Gastroesophageal sphincter (tissue), 3 donors: ENCODE results near the gene MAP3K13.

Source experiments
- EP300 ChIP-seq: sonication (generic); formaldehyde crosslinking; IDR thresholded peaks from one replicate; pipeline ENCODE4 v1.6.1; 2017; ENCODE audit warnings: antibody characterized with exemption, mild to moderate bottlenecking
- POLR2A ChIP-seq, 2 donors: fragments of 450-650 bp; IDR thresholded peaks; one replicate each; pipeline ENCODE4 v1.6.1; 2017; ENCODE audit warnings: antibody characterized with exemption in 2 of 2, mild to moderate bottlenecking in 2 of 2, moderate library complexity in 1 of 2
- POLR2AphosphoS5 ChIP-seq: sonication (generic); formaldehyde crosslinking; IDR thresholded peaks from one replicate; pipeline ENCODE4 v1.6.1; 2017; ENCODE audit warnings: antibody characterized with exemption
- TF ChIP-seq, protein P1 (sequence below), 4 experiments: fragments of 200-600 bp in 2 of 4; fragments of 450-650 bp in 2 of 4; sonication (generic) in 1 of 4; IDR thresholded peaks; one replicate each; pipeline ENCODE4 v1.5.1; 2017 to 2019; ENCODE audit warnings: antibody characterized with exemption in 4 of 4, mild to moderate bottlenecking in 2 of 4, moderate library complexity in 2 of 4

GRCh38 chr3:185498503-185499396 lies 135.8 kb downstream of the MAP3K13 start, which contains the start of gene TMEM41A:
- TF ChIP-seq EP300 = no peak
- TF ChIP-seq, protein P1, sequence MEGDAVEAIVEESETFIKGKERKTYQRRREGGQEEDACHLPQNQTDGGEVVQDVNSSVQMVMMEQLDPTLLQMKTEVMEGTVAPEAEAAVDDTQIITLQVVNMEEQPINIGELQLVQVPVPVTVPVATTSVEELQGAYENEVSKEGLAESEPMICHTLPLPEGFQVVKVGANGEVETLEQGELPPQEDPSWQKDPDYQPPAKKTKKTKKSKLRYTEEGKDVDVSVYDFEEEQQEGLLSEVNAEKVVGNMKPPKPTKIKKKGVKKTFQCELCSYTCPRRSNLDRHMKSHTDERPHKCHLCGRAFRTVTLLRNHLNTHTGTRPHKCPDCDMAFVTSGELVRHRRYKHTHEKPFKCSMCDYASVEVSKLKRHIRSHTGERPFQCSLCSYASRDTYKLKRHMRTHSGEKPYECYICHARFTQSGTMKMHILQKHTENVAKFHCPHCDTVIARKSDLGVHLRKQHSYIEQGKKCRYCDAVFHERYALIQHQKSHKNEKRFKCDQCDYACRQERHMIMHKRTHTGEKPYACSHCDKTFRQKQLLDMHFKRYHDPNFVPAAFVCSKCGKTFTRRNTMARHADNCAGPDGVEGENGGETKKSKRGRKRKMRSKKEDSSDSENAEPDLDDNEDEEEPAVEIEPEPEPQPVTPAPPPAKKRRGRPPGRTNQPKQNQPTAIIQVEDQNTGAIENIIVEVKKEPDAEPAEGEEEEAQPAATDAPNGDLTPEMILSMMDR (IDR thresholded peaks at IDR 0.05) = no peak
- TF ChIP-seq POLR2AphosphoS5 = peak; percentile 90
- peak; percentile 71 to 74 for TF ChIP-seq POLR2A (IDR thresholded peaks at IDR 0.05)
